K562 (cell line): Measurements from ENCODE around the gene ANKZF1. TPM values are rescaled to one million over a fixed set of nuclear protein-coding genes. Genes with fewer than 3 reads are reported as not detected.

Experiments
- BRD9 ChIP-seq: fragments of 450-650 bp; IDR thresholded peaks from 2 replicates; pipeline ENCODE4 v1.6.1; 2018; ENCODE audit warnings: low read depth; ENCODE audit not compliant: partially characterized antibody
- CBFA2T2 ChIP-seq: fragments of 450-650 bp; conservative IDR thresholded peaks from 2 replicates; pipeline ENCODE4 v1.6.1; 2017; ENCODE audit warnings: mild to moderate bottlenecking
- CEBPG ChIP-seq, 3 experiments: fragments of 200-800 bp in 1 of 3; sonication (Bioruptor generic) in 1 of 3; sonication (generic) in 1 of 3; formaldehyde crosslinking in 1 of 3; IDR thresholded peaks in 2 of 3; conservative IDR thresholded peaks in 1 of 3; 2 replicates each; pipeline versions ENCODE4 v1.6.1 to v1.8.0; 2016 to 2022; ENCODE audit warnings: missing compliant biosample characterization in 2 of 3, missing genetic modification characterization in 2 of 3, mild to moderate bottlenecking in 1 of 3, missing genetic modification reagents in 1 of 3
- DACH1 ChIP-seq: fragments of 450-650 bp; IDR thresholded peaks from 2 replicates; pipeline ENCODE4 v1.6.1; 2018; ENCODE audit not compliant: partially characterized antibody
- DDX20 ChIP-seq: fragments of 450-650 bp; IDR thresholded peaks from 2 replicates; pipeline ENCODE4 v1.6.1; 2016; ENCODE audit warnings: missing genetic modification characterization, low read depth, mild to moderate bottlenecking, missing compliant biosample characterization, moderate library complexity
- DMBX1 ChIP-seq: fragments of 250-450 bp; sonication (Bioruptor Pico); IDR thresholded peaks from 2 replicates; pipeline ENCODE4 v1.8.0; 2022; ENCODE audit warnings: inconsistent platforms, mild to moderate bottlenecking, moderate library complexity, borderline replicate concordance
- E2F5 ChIP-seq: sonication (generic); formaldehyde crosslinking; IDR thresholded peaks from 2 replicates; pipeline ENCODE4 v1.8.0; 2022; ENCODE audit warnings: mild to moderate bottlenecking, missing genetic modification reagents
- KDM5B ChIP-seq: fragments of 200-600 bp; sonication (generic); IDR thresholded peaks from 2 replicates; pipeline ENCODE4 v1.6.1; 2012; ENCODE audit warnings: low read depth, mild to moderate bottlenecking, moderate library complexity, low read length, control low read depth, inconsistent platforms; ENCODE audit not compliant: insufficient replicate concordance
- NR2F6 ChIP-seq: fragments of 450-650 bp; formaldehyde crosslinking; IDR thresholded peaks from 2 replicates; pipeline ENCODE4 v1.4.0; 2020; ENCODE audit warnings: mild to moderate bottlenecking
- RFX1 ChIP-seq: fragments of 450-650 bp; IDR thresholded peaks from 2 replicates; pipeline ENCODE4 v1.6.1; 2016; ENCODE audit warnings: mild to moderate bottlenecking, moderate library complexity
- SAP30 ChIP-seq: fragments of 200-600 bp; sonication (generic); IDR thresholded peaks from 2 replicates; pipeline ENCODE4 v1.6.1; 2012; ENCODE audit warnings: borderline replicate concordance, low read depth, mild to moderate bottlenecking, moderate library complexity, low read length, control low read depth, inconsistent platforms; ENCODE audit not compliant: insufficient read depth, poor library complexity, severe bottlenecking
- SMARCC2 ChIP-seq: fragments of 450-650 bp; IDR thresholded peaks from 2 replicates; pipeline ENCODE4 v1.6.1; 2017; ENCODE audit warnings: antibody characterized with exemption, moderate library complexity, mild to moderate bottlenecking, low read depth
- TCFL5 ChIP-seq: fragments of 250-450 bp; sonication (Bioruptor Pico); conservative IDR thresholded peaks from 2 replicates; pipeline ENCODE4 v1.6.1; 2021; ENCODE audit warnings: mild to moderate bottlenecking, moderate library complexity, matching md5 sums
- YY1 ChIP-seq, 3 experiments: IDR thresholded peaks; 2 replicates each; pipeline ENCODE4 v1.6.1; 2011; ENCODE audit warnings: low read length in 2 of 3, mild to moderate bottlenecking in 2 of 3, moderate library complexity in 2 of 3, borderline replicate concordance in 1 of 3, control low read depth in 1 of 3, low read depth in 1 of 3; ENCODE audit not compliant: insufficient read depth in 3 of 3, insufficient replicate concordance in 2 of 3, control insufficient read depth in 1 of 3, insufficient read length in 1 of 3; ENCODE audit errors: extremely low read depth in 1 of 3
- ZNF174 ChIP-seq: fragments of 250-450 bp; sonication (Bioruptor Pico); IDR thresholded peaks from 2 replicates; pipeline ENCODE4 v1.4.0; 2020; ENCODE audit warnings: mild to moderate bottlenecking
- ZNF318 ChIP-seq, 2 experiments: fragments of 450-650 bp; IDR thresholded peaks; 2 replicates each; pipeline ENCODE4 v1.6.1; 2016; ENCODE audit warnings: mild to moderate bottlenecking in 2 of 2, borderline replicate concordance in 1 of 2, low read depth in 1 of 2, moderate library complexity in 1 of 2
- ZNF668 ChIP-seq: fragments of 250-450 bp; sonication (Bioruptor Pico); IDR thresholded peaks from 2 replicates; pipeline ENCODE4 v1.8.0; 2022; ENCODE audit warnings: mild to moderate bottlenecking, inconsistent platforms
- polyA plus RNA-seq, 8 experiments: library from polyadenylated mRNA; depleted of rRNA in 4 of 8; stranded (reverse) in 5 of 8; unstranded in 3 of 8; fragments of >200 nt; fragmentation: Nextera tagmentation in 2 of 8; fragmentation: Illumina TruSeq in 1 of 8; extraction: Ambion mirVana in 2 of 8; extraction: Trizol in 1 of 8; gene quantifications; 2 replicates each; pipeline versions ENCODE4 v1.2.1 to v1.2.3, GENCODE V29; 2011 to 2014; ENCODE audit warnings: inconsistent platforms in 1 of 8, missing spikeins in 1 of 8
- total RNA-seq, 7 experiments: library from RNA; depleted of rRNA in 6 of 7; stranded (reverse); fragments of >200 nt in 6 of 7; fragmentation: Illumina TruSeq in 2 of 7; extraction: Trizol in 2 of 7; gene quantifications; 2 replicates each; pipeline versions ENCODE4 v1.2.1 to v1.2.3, GENCODE V29; 2011 to 2021; ENCODE audit warnings: low replicate concordance in 1 of 7

The ANKZF1 gene
- total and polyA plus RNA-seq, 9 of the 15 experiments (the other 6 are each of a cell fraction or from before 2014, with no cell fraction given) = 3.1 to 60.6 (median 31.0) TPM

- no peak for TF ChIP-seq RFX1
- TF ChIP-seq CEBPG (CRISPR knock-in tag; IDR thresholded peaks at IDR 0.05) = no peak
- TF ChIP-seq CEBPG (tag; conservative IDR thresholded peaks at IDR 0.05 in 1 of 2, IDR thresholded peaks at IDR 0.05 in 1 of 2) = no peak
- no peak for TF ChIP-seq DMBX1 (CRISPR knock-in tag)
- no peak for TF ChIP-seq E2F5 (CRISPR knock-in tag)
- no peak for TF ChIP-seq ZNF668 (CRISPR knock-in tag)
- TF ChIP-seq SAP30 = peak; percentile 72
- TF ChIP-seq CBFA2T2 = no peak
- no peak for TF ChIP-seq SMARCC2
- TF ChIP-seq KDM5B = no peak
- no peak for TF ChIP-seq ZNF174 (CRISPR knock-in tag)
- TF ChIP-seq NR2F6 (CRISPR knock-in tag) = no peak
- TF ChIP-seq ZNF318 (IDR thresholded peaks at IDR 0.05; ENCODE audit: borderline replicate concordance in 1 of 2, low read depth in 1 of 2) = 0 out of 4 replicates have a peak, but pooled peaks of 1 of the 2 experiments have one; percentile 33
- TF ChIP-seq DDX20 (tag) = no peak
- TF ChIP-seq YY1 (IDR thresholded peaks at IDR 0.05; ENCODE audit: borderline replicate concordance in 1 of 3, control insufficient read depth in 1 of 3, extremely low read depth in 1 of 3, insufficient read depth in 3 of 3, insufficient read length in 1 of 3, insufficient replicate concordance in 2 of 3, low read depth in 1 of 3, low read length in 2 of 3) = no peak
- no peak for TF ChIP-seq DACH1
- TF ChIP-seq TCFL5 = no peak
- TF ChIP-seq BRD9 = peak; percentile 36
Observed at GRCh38 chr2:219230059-219230540, 494 bp downstream of the ANKZF1 start (continued).
